Hippocampal formation (tissue), 2 donors: ENCODE data around the gene ZNF699.
"Not testable (repeated sequence)": the region's sequence is repeated elsewhere in the genome, so short reads cannot be mapped to it uniquely, and the experiment has no call there.

Experiments used
- DNase-seq, 2 donors: peaks; one replicate each; lab custom pipeline; 2025; lab: John Stamatoyannopoulos, UW

The ZNF699 gene

DNA sequence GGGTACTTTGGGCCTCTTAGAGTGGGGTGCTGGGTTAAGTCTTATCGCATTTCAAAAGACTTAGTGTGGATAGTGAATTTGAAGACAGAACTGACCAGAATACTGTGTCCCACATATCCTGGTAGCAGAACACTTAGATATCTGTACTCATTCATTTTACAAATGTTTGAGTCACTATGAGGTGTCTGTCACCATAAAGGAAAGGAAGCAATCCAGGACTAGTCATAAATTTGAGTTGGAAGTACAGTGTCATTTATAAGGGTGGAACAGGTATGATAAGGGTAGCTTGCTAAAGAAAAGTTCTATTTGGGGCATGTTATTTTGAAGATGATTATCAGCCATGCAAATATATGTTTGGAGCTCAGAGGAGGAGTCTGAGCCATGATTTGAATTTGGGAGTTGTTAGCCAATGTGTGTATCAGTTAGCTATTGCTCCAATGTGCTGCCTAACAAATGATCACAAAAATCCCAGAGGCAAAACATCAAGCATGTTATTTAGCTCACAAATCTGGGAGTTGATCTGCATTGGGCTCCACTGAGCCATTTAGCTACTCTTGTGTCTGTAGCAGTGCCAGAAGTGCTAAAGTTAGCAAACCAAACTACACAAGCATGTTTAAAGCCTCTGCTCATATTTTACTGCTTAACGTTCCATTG lies 20.3 kb downstream of the ZNF699 start:
- DNase-seq: no peak

DNA sequence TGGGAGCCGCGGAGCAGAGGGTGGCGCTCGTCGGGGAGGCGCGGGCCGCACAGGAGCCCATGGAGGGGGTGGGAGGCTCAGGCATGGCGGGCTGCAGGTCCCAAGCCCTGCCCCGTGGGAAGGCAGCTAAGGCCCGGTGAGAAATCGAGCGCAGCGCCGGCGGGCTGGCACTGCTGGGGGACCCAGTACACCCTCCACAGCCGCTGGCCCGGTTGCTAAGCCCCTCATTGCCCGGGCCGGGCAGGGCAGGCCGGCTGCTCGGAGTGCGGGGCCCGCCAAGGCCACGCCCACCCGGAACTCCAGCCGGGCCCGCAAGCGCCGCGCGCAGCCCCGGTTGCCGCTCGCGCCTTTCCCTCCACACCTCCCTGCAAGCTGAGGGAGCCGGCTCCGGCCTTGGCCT lies 26.2 kb downstream of the ZNF699 start:
- not testable (repeated sequence) for DNase-seq

DNA sequence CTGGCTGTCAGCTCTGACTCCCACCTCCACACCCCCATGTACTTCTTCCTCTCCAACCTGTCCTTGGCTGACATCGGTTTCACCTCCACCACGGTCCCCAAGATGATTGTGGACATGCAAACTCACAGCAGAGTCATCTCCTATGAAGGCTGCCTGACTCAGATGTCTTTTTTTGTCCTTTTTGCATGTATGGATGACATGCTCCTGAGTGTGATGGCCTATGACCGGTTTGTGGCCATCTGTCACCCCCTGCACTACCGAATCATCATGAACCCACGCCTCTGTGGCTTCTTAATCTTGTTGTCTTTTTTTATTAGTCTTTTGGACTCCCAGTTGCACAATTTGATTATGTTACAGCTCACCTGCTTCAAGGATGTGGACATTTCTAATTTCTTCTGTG lies 58.4 kb downstream of the ZNF699 start:
- no peak for DNase-seq

DNA sequence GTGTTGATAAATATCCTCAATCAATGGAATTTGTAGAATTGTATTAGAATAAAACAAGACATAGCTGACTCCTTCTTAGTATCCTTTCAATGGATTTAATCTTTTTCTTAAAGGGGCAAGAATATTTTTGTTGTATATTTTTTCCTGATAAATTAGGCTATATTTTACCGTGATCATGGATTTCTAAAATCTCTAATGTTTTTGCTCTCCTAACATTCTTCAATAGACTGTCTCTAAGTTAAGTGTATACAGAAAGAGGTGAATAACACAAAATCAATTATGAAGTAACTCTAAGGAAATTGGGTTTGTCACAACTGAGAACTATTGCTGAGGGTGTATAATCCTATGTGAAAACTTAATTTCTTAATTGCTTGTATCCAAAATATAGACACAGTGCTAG lies 59.0 kb downstream of the ZNF699 start, which contains the start of gene OR7E24:
Gene OR7E24 (plus strand): TSS at position 301 of the 400 bp plus-strand sequence. CDS start 114 bp downstream, outside the sequence.
- no peak for DNase-seq
